SK-N-SH (cell line): ENCODE data around the gene FRMD8. TPM values are rescaled to one million over a fixed set of nuclear protein-coding genes. Genes with fewer than 3 reads are reported as not detected.
"Not testable (repeated sequence)": the region's sequence is repeated elsewhere in the genome, so short reads cannot be mapped to it uniquely, and the experiment has no call there.

Experiments
- CTCF ChIA-PET: fragments of 300-600, 350-600 bp; formaldehyde crosslinking; extraction: SDS; loops from one replicate; lab custom pipeline; 2021; lab: Yijun Ruan, JAX
- POLR2A ChIA-PET: fragments of 350-600 bp; sonication (Branson Sonifier 250); formaldehyde crosslinking; extraction: SDS; loops from one replicate; lab custom pipeline; 2020; ENCODE audit warnings: antibody characterized with exemption, inconsistent platforms; lab: Yijun Ruan, JAX
- DNase-seq: peaks from one replicate; pipeline ENCODE4 v3.0.0; 2012
- H2AFZ ChIP-seq: fragments of 200-600 bp; sonication (generic); 2 replicates; pipeline ENCODE4 v1.8.1; 2016; ENCODE audit warnings: antibody characterized with exemption, mild to moderate bottlenecking, low read depth
- H3F3A ChIP-seq: fragments of 200-600 bp; sonication (generic); replicated peaks from 2 replicates; pipeline ENCODE3; 2016; ENCODE audit warnings: antibody characterized with exemption, mild to moderate bottlenecking; ENCODE audit not compliant: insufficient read depth
- H3K27ac ChIP-seq, 2 experiments: fragments of 200-500 bp in 1 of 2; fragments of 200-600 bp in 1 of 2; sonication (Bioruptor generic) in 1 of 2; sonication (generic), shearing (Covaris generic) in 1 of 2; 2 replicates each; pipeline versions ENCODE4 v1.5.1 to v1.6.1; 2014 to 2016; ENCODE audit warnings: low read depth in 2 of 2, inconsistent platforms in 1 of 2, low read length in 1 of 2, mild to moderate bottlenecking in 1 of 2, mixed read lengths in 1 of 2
- H3K27me3 ChIP-seq: fragments of 200-600 bp; sonication (generic), shearing (Covaris generic); 2 replicates; pipeline ENCODE4 v1.6.1; 2016; ENCODE audit warnings: mixed run types; ENCODE audit not compliant: insufficient read depth
- H3K36me3 ChIP-seq, 2 experiments: fragments of 200-500 bp in 1 of 2; fragments of 200-600 bp in 1 of 2; sonication (Bioruptor generic) in 1 of 2; sonication (generic) in 1 of 2; replicated peaks in 1 of 2; 2 replicates each; pipeline versions ENCODE3 to v1.5.1; 2014 to 2016; ENCODE audit warnings: low read length in 1 of 2, mild to moderate bottlenecking in 1 of 2; ENCODE audit not compliant: insufficient read depth in 2 of 2, control insufficient read depth in 1 of 2
- H3K4me1 ChIP-seq, 2 experiments: fragments of 200-500 bp in 1 of 2; fragments of 200-600 bp in 1 of 2; sonication (Bioruptor generic) in 1 of 2; sonication (generic), shearing (Covaris generic) in 1 of 2; 2 replicates each; pipeline versions ENCODE4 v1.5.1 to v1.6.1; 2014 to 2016; ENCODE audit warnings: low read depth in 1 of 2, low read length in 1 of 2, mixed run types in 1 of 2; ENCODE audit not compliant: insufficient read depth in 2 of 2, control insufficient read depth in 1 of 2
- H3K4me2 ChIP-seq: fragments of 200-600 bp; sonication (generic), shearing (Covaris generic); 2 replicates; pipeline ENCODE4 v1.6.1; 2017; ENCODE audit warnings: mixed run types
- H3K4me3 ChIP-seq, 2 experiments: fragments of 200-500 bp in 1 of 2; fragments of 200-600 bp in 1 of 2; sonication (Bioruptor generic) in 1 of 2; sonication (generic), shearing (Covaris generic) in 1 of 2; 2 replicates each; pipeline versions ENCODE4 v1.5.1 to v1.8.1; 2014 to 2016; ENCODE audit warnings: low read depth in 2 of 2, inconsistent platforms in 1 of 2, low read length in 1 of 2, mild to moderate bottlenecking in 1 of 2, mixed read lengths in 1 of 2, moderate library complexity in 1 of 2
- H3K79me2 ChIP-seq: fragments of 200-600 bp; sonication (generic); 2 replicates; pipeline ENCODE4 v1.8.1; 2017; ENCODE audit warnings: mild to moderate bottlenecking; ENCODE audit not compliant: insufficient read depth
- H3K9ac ChIP-seq: fragments of 200-600 bp; sonication (generic); 2 replicates; pipeline ENCODE4 v1.6.1; 2017; ENCODE audit warnings: mixed run types
- H3K9me2 ChIP-seq: fragments of 200-600 bp; sonication (generic); 2 replicates; pipeline ENCODE4 v1.6.1; 2017; ENCODE audit warnings: mixed run types
- H3K9me3 ChIP-seq: fragments of 200-600 bp; sonication (generic); 2 replicates; pipeline ENCODE4 v1.6.1; 2017; ENCODE audit warnings: mixed run types, mild to moderate bottlenecking, moderate library complexity
- H4K20me1 ChIP-seq: fragments of 200-600 bp; sonication (generic); 2 replicates; pipeline ENCODE4 v1.6.1; 2017; ENCODE audit warnings: mild to moderate bottlenecking, mixed run types; ENCODE audit not compliant: insufficient read depth
- GATA2 ChIP-seq: sonication (generic); formaldehyde crosslinking; IDR thresholded peaks from 2 replicates; pipeline ENCODE4 v1.5.0; 2020; ENCODE audit warnings: mild to moderate bottlenecking, missing genetic modification reagents
- MAX ChIP-seq: IDR thresholded peaks from 2 replicates; pipeline ENCODE4 v1.4.0; 2012; ENCODE audit warnings: low read depth
- RAD21 ChIP-seq: IDR thresholded peaks from 2 replicates; pipeline ENCODE4 v1.6.1; 2012; ENCODE audit warnings: mild to moderate bottlenecking, low read length
- RFX5 ChIP-seq: IDR thresholded peaks from 2 replicates; pipeline ENCODE4 v1.6.1; 2012; ENCODE audit warnings: mild to moderate bottlenecking, improper control_type of control experiment, low read length
- RXRA ChIP-seq: IDR thresholded peaks from 2 replicates; pipeline ENCODE4 v1.4.0; 2012; ENCODE audit warnings: low read depth, mild to moderate bottlenecking, borderline replicate concordance
- TAF1 ChIP-seq: IDR thresholded peaks from 2 replicates; pipeline ENCODE4 v1.6.1; 2012; ENCODE audit warnings: low read depth, mild to moderate bottlenecking, low read length, moderate library complexity, borderline replicate concordance
- USF2 ChIP-seq: fragments of 150-350 bp; IDR thresholded peaks from 2 replicates; pipeline ENCODE4 v1.6.1; 2017; ENCODE audit warnings: antibody characterized with exemption, low read length, low read depth, borderline replicate concordance
- WGBS: methylation state at CpG from one replicate; pipeline ENCODE4 v1.1.6; 2017; ENCODE audit warnings: low lambda C conversion rate; 5-methylcytosine and 5-hydroxymethylcytosine counted together
- polyA plus RNA-seq, 3 experiments: library from polyadenylated mRNA; depleted of rRNA; stranded (reverse); fragments of >200 nt; gene quantifications; 2 replicates each; pipeline ENCODE4 v1.2.3, GENCODE V29; 2012
- TF ChIP-seq, protein P1 (sequence below): IDR thresholded peaks from 2 replicates; pipeline ENCODE4 v1.4.0; 2012; ENCODE audit warnings: low read depth, borderline replicate concordance
- TF ChIP-seq, protein P2 (sequence below): fragments of 150-350 bp; IDR thresholded peaks from 2 replicates; pipeline ENCODE4 v1.6.1; 2016; ENCODE audit warnings: mild to moderate bottlenecking, low read depth, low read length
- TF ChIP-seq, protein P3 (sequence below): IDR thresholded peaks from 2 replicates; pipeline ENCODE4; 2012

The FRMD8 gene
- polyA plus RNA-seq, 1 of the 3 experiments (the other 2 are of a cell fraction), result 19.0 TPM

DNA sequence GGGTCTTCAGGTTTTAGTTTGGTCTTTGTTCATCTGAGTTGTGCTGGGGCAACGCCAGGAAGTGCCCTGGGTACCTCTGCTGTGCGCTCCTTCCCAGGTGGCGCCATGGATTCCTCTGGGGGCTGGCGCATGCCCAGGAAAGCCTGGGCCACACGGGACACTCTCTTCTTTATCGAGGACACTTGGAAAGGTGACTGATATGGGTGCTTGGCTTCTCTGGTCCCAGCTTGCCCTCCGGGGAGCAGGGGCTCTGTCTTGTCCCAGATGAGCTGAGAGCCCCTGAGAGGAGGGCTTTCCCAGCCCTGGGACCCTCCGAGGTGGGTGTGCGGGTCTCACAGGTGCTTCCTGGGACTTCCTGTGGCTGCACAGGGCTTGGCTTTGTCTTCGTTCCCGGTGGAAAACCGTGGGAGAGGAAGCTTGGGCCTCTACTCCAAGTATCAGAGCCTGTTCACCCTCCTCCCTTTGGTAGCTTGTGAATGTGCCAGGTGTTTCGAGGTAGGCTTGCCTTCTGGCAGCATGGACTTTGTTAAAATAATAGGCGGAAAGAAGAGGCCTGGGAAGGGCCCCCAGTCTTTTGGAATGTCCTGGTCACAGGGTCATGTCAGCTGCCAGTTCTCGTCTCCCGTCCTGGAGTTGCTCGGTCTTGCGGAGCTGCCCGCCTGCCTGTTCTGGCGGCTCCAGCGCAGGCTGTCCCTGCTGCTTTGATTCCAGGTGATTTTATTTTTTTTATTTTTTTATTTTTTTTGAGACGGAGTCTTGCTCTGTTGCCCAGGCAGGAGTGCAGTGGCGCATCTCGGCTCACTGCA is 26.0 kb downstream of the FRMD8 start:
- Histone ChIP-seq H3K9me3 (no peaks in the 10 kb centered on the region), H3K9me2 (no peaks in the 10 kb centered on the region), H3K4me2 (no peak overlapping the region), H3K9ac (no peak overlapping the region), H3K27me3 (no peaks in the 10 kb centered on the region), H3F3A (peaks cover 10% of the 10 kb centered on the region), H3K79me2 (peaks cover 19% of the 10 kb centered on the region), H3K4me3 (no peak overlapping the region), H3K4me1 (peaks cover 16 to 18% of the 10 kb centered on the region in 2 experiments; a peak in 2 of 4 replicates), H3K27ac (no peak overlapping the region), H3K36me3 (peaks cover 13 to 15% of the 10 kb centered on the region in 2 experiments), H4K20me1 (no peaks in the 10 kb centered on the region), H2AFZ (no peak overlapping the region)
- DNase-seq, result no peak
- ChIA-PET POLR2A (no interaction called here), CTCF (interaction anchor here (0.9 to 1.8 kb wide), 3 partner anchors 56 to 86 kb away, joined by 3 to 6 read pairs (median 3); partner anchors contain the start of gene MALAT1)
- over 99% methylated on average over 11 of the region's 24 CpGs for WGBS
- TF ChIP-seq, protein P1, sequence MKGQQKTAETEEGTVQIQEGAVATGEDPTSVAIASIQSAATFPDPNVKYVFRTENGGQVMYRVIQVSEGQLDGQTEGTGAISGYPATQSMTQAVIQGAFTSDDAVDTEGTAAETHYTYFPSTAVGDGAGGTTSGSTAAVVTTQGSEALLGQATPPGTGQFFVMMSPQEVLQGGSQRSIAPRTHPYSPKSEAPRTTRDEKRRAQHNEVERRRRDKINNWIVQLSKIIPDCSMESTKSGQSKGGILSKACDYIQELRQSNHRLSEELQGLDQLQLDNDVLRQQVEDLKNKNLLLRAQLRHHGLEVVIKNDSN, result no peak

GRCh38 chr11:65413077-65413664 is 26.7 kb downstream of the FRMD8 start:
- not testable (repeated sequence) for H3K9me2 ChIP-seq, H3K27me3 ChIP-seq, DNase-seq, H3K4me2 ChIP-seq, H3K9ac ChIP-seq, H3K27ac ChIP-seq, H4K20me1 ChIP-seq, H3K9me3 ChIP-seq, H2AFZ ChIP-seq, H3K4me3 ChIP-seq
- POLR2A ChIA-PET, result interaction anchor here (0.6 kb wide), 1 partner anchor 99 kb away, joined by 4 read pairs; no protein-coding TSS in a partner anchor
- Histone ChIP-seq H3K36me3 (peaks cover 13 to 15% of the 10 kb centered on the region in 2 experiments), H3K4me1 (peaks cover 23 to 25% of the 10 kb centered on the region in 2 experiments; a peak in 3 of 4 replicates), H3K79me2 (peaks cover 26% of the 10 kb centered on the region), H3F3A (peaks cover 17% of the 10 kb centered on the region)
- 93% methylated on average over 15 of the region's 15 CpGs for WGBS
- CTCF ChIA-PET, result interaction anchor here (0.7 to 13.0 kb wide), 5 partner anchors 14 to 95 kb away, joined by 3 to 223 read pairs (median 6); partner anchors contain the start of genes MALAT1 and SLC25A45

DNA sequence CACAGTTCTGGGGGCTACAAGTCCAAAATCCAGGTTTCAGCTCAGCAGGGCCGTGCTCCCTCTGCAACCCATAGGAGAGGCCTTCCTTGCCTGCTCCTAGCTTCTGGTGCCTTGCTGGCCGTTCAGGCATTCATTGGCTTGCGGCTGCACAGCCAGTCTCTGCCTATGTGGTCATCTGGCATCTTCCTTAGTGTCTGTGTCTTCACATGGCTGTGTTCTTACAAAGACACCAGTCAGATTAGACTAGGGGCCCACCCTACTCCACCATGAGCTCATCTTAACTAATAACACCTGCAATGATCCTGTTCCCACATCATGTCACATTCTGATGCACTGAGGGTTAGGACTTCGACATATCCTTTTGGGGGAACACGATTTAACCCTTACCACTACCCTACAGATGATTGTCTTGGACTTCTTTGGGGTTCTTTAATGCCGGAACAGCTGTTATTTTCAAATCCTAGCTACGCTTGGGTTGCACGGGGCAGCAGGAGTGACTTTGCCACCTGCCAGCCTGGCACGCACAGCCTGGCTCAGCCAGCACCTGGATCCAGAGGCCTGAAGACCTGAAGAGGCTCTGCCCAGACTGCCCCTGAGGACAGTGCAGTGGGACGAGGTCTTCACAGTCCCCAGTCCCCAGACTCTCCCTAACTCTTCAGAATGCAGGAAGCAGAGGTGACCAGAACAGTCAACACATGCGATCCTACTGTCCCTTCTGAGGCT is 28.5 kb downstream of the FRMD8 start:
- H2AFZ ChIP-seq, result no peak overlapping the region
- no peaks in the 10 kb centered on the region for H3K27me3 ChIP-seq
- no peak for DNase-seq
- H3K9me3 ChIP-seq, result no peaks in the 10 kb centered on the region
- no peak overlapping the region for H3K27ac ChIP-seq
- no peak overlapping the region for H3K9ac ChIP-seq
- H3K9me2 ChIP-seq, result no peaks in the 10 kb centered on the region
- CTCF ChIA-PET, result interaction anchor here (0.9 to 13.0 kb wide), 24 partner anchors 9 to 195 kb away, joined by 3 to 223 read pairs (median 10); partner anchors contain the start of genes FAM89B, FRMD8 and MALAT1
- 82% methylated on average over 8 of the region's 11 CpGs for WGBS
- H3K4me2 ChIP-seq, result no peak overlapping the region
- H4K20me1 ChIP-seq, result no peaks in the 10 kb centered on the region
- H3K36me3 ChIP-seq, result peaks cover 0 to 8% of the 10 kb centered on the region in 2 experiments
- POLR2A ChIA-PET, result interaction anchor here (0.8 to 17.2 kb wide), 5 partner anchors 8 to 83 kb away, joined by 3 to 1027 read pairs (median 9); partner anchors contain the start of genes MALAT1 and NEAT1
- peaks cover 40 to 42% of the 10 kb centered on the region in 2 experiments; a peak in 3 of 4 replicates for H3K4me1 ChIP-seq
- peaks cover 24% of the 10 kb centered on the region for H3F3A ChIP-seq
- H3K79me2 ChIP-seq, result peaks cover 44% of the 10 kb centered on the region
- H3K4me3 ChIP-seq, result no peak overlapping the region
- no peak for TF ChIP-seq MAX
- TF ChIP-seq RAD21, result no peak
- TF ChIP-seq, protein P2, sequence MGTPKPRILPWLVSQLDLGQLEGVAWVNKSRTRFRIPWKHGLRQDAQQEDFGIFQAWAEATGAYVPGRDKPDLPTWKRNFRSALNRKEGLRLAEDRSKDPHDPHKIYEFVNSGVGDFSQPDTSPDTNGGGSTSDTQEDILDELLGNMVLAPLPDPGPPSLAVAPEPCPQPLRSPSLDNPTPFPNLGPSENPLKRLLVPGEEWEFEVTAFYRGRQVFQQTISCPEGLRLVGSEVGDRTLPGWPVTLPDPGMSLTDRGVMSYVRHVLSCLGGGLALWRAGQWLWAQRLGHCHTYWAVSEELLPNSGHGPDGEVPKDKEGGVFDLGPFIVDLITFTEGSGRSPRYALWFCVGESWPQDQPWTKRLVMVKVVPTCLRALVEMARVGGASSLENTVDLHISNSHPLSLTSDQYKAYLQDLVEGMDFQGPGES, result no peak
- TF ChIP-seq, protein P3, sequence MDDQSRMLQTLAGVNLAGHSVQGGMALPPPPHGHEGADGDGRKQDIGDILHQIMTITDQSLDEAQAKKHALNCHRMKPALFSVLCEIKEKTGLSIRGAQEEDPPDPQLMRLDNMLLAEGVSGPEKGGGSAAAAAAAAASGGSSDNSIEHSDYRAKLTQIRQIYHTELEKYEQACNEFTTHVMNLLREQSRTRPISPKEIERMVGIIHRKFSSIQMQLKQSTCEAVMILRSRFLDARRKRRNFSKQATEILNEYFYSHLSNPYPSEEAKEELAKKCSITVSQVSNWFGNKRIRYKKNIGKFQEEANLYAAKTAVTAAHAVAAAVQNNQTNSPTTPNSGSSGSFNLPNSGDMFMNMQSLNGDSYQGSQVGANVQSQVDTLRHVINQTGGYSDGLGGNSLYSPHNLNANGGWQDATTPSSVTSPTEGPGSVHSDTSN, result no peak
- no peak for TF ChIP-seq USF2
- no peak for TF ChIP-seq RFX5
- no peak for TF ChIP-seq RXRA
- TF ChIP-seq TAF1, result no peak
- TF ChIP-seq GATA2, result no peak
